Chondrocyte (in vitro differentiated cells): ENCODE results near the gene ACSL6. TPM values are rescaled to one million over a fixed set of nuclear protein-coding genes. Genes with fewer than 3 reads are reported as not detected.

Experiments used
- DNase-seq: peaks from one replicate; pipeline ENCODE4 v3.0.0; 2021; ENCODE audit warnings: mixed read lengths, low spot score
- H3K27ac Mint-ChIP-seq: one replicate; pipeline ENCODE4 v1.8.0; 2021; ENCODE audit warnings: mild to moderate bottlenecking, moderate library complexity, mixed read lengths; ENCODE audit not compliant: unreplicated experiment
- H3K27me3 Mint-ChIP-seq: 2 replicates; pipeline ENCODE4 v1.8.0; 2021; ENCODE audit warnings: low read depth, mixed read lengths
- H3K36me3 Mint-ChIP-seq: 2 replicates; pipeline ENCODE4 v1.8.0; 2021; ENCODE audit warnings: low read depth, mixed read lengths
- H3K4me1 Mint-ChIP-seq: 2 replicates; pipeline ENCODE4 v1.8.0; 2021; ENCODE audit warnings: low read depth, mild to moderate bottlenecking, mixed read lengths
- H3K4me3 Mint-ChIP-seq: one replicate; pipeline ENCODE4 v1.8.0; 2021; ENCODE audit warnings: mild to moderate bottlenecking, moderate library complexity, mixed read lengths; ENCODE audit not compliant: unreplicated experiment
- H3K9me3 Mint-ChIP-seq: 2 replicates; pipeline ENCODE4 v1.8.0; 2021; ENCODE audit warnings: low read depth, mixed read lengths
- total RNA-seq: library from RNA; stranded (reverse); gene quantifications from 3 replicates; pipeline ENCODE4 v1.2.1, GENCODE V29; 2021
- TF ChIP-seq, protein P1 (sequence below): fragments of 200-600 bp; sonication (generic); IDR thresholded peaks from 2 replicates; pipeline ENCODE4 v1.5.0; 2021; ENCODE audit warnings: antibody characterized with exemption, mild to moderate bottlenecking, moderate library complexity

Gene ACSL6
- total RNA-seq, 1 donor from 2014 or later: not detected

DNA sequence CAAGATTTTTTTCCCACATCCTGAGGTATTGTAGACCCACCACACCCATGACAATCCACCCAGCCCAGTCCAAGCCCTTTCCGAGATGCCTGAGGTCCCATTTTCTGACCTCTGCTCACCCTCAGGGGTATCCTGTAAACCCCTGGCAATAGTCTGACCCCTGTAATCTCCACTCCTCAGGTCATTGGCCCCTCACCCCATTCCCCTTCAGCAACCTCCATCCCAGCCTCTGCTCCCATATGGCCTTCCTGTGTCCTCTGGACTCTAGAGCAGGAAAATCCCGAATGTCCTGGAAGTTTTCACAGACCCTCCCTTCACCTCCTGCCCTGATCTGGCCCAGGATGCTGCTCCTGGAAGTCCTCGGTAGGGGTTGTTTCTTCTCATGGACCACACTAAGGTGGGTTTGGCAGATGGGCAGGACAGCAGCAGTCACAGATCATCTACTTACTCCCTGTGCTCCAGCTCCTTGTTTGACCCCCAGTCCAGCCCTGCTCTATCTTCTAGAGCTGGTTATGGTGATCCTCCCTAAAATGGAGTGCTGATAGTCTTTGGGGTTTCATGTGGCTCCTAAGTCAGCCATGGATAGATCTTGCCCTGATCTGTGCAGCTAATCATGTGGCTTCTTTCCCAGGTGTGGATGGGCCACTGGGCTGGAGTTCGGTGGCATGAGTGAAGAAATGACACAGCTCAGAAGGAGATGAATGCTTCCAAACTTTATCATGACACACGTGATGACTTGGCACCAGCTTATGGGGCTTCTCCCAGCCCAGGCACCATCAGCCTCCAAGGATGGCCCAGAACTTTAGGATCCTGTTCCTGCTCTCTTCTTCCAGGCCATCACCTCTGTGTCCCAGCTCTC is 12.0 kb upstream of the ACSL6 start:
- Mint-ChIP-seq H3K27me3 (peaks cover 48% of the 10 kb centered on the region), H3K27ac (no peak overlapping the region), H3K4me1 (no peaks in the 10 kb centered on the region), H3K36me3 (no peaks in the 10 kb centered on the region), H3K4me3 (no peak overlapping the region), H3K9me3 (no peaks in the 10 kb centered on the region)
- TF ChIP-seq, protein P1, sequence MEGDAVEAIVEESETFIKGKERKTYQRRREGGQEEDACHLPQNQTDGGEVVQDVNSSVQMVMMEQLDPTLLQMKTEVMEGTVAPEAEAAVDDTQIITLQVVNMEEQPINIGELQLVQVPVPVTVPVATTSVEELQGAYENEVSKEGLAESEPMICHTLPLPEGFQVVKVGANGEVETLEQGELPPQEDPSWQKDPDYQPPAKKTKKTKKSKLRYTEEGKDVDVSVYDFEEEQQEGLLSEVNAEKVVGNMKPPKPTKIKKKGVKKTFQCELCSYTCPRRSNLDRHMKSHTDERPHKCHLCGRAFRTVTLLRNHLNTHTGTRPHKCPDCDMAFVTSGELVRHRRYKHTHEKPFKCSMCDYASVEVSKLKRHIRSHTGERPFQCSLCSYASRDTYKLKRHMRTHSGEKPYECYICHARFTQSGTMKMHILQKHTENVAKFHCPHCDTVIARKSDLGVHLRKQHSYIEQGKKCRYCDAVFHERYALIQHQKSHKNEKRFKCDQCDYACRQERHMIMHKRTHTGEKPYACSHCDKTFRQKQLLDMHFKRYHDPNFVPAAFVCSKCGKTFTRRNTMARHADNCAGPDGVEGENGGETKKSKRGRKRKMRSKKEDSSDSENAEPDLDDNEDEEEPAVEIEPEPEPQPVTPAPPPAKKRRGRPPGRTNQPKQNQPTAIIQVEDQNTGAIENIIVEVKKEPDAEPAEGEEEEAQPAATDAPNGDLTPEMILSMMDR: no peak
- DNase-seq: peak; percentile 34

DNA sequence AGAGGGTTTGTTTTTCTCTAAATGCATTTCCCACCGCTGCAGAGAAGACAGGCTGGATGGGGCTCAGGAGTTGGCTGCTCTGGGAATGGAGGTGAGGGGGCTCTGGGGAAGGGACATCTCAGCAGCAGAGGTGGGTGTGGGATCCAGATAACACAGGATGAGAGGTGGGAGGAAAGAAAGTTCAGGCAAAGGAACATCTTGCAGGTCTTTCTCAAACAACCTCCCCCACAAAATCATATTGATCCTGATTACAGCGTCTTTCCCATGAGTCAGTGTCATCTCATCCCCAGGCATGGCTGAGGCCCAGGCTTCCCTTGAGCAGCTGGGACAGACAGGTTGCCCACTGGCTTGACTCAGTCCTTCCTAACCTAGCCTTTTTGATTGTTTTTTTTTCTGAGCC is 11.3 kb upstream of the ACSL6 start:
- Mint-ChIP-seq H3K27ac (no peak overlapping the region), H3K9me3 (no peaks in the 10 kb centered on the region), H3K27me3 (peaks cover 48% of the 10 kb centered on the region), H3K4me3 (no peak overlapping the region), H3K4me1 (no peaks in the 10 kb centered on the region), H3K36me3 (no peaks in the 10 kb centered on the region)
- TF ChIP-seq, protein P1: no peak
- DNase-seq: no peak

DNA sequence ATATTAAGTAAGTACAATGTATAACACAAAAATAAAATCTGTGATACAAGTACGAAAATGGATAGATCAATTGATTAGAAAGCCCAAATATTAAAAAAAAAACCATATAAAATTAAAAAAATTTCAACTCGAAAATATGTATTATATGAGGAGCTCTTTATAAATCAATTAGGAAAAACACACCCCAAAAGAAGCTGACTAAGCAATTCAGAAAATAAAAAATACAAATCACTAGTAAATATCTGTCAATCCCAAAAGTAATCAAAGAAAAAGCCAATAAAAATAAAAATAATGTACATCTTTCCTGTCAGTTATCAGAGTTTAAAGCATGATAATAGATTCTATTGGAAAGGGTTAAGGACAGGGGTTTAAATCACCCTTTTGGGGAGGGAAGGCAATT is 10.2 kb upstream of the ACSL6 start:
- peaks cover 57% of the 10 kb centered on the region for H3K27me3 Mint-ChIP-seq

DNA sequence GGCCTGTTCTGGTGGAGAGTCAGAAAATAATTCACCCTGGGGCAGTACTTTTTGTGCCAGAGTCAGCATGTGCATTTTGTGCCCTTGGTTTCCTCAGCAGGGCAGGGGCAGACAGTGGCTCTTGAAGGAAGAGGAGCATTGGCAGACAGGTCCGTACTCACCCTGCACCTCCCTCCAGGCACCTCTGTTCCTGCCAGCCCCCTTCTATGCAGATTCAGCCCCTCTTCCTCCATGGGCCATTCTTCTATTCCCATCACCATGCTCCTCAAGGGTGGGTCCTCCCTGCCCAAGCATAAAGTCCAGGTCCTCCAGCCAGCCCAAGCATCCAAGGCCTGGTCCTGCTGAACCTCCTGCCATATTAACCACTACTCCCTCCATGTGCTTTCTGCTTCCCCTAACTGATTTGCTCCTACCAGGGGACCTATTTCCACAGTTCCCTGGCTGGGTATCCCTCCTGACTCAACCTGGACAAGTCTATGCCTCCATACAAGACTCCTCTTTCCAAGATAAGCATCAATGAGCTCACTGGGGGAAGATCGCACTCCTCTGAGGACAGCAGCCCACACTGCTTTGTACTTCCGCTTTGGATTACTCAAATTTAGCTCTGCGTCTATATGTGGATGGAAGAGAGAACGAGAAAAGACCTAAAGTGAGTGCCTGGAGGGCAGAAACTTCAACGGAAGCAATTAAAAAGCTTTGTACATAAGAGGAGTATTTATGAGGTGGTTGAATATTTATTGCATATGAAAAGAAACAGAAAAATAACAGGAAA is 9.3 kb upstream of the ACSL6 start:
- Mint-ChIP-seq H3K4me3 (no peak overlapping the region), H3K27ac (no peak overlapping the region)

More for the DNA sequence above, 10.2 kb upstream of the ACSL6 start:
- H3K27ac Mint-ChIP-seq: no peak overlapping the region
- H3K4me1 Mint-ChIP-seq: no peaks in the 10 kb centered on the region
- no peak for DNase-seq
- no peak overlapping the region for H3K4me3 Mint-ChIP-seq
- TF ChIP-seq, protein P1: no peak
- no peaks in the 10 kb centered on the region for H3K36me3 Mint-ChIP-seq
- H3K9me3 Mint-ChIP-seq: no peaks in the 10 kb centered on the region

More for the DNA sequence above, 9.3 kb upstream of the ACSL6 start:
- Mint-ChIP-seq H3K36me3 (no peaks in the 10 kb centered on the region), H3K27me3 (peaks cover 64% of the 10 kb centered on the region), H3K4me1 (no peaks in the 10 kb centered on the region), H3K9me3 (no peaks in the 10 kb centered on the region)
- DNase-seq: peak; percentile 24
- TF ChIP-seq, protein P1: no peak
